Caco-2 (cell line): ENCODE measurements around the gene RND2. TPM values are rescaled to one million over a fixed set of nuclear protein-coding genes. Genes with fewer than 3 reads are reported as not detected.

Experiments used
- BruUV-seq: library from RNA; stranded (reverse); fragments of 400-500 nt; replicated peaks from 2 replicates; lab custom pipeline; 2021; lab: Mats Ljungman, UMichigan
- CTCF ChIA-PET: fragments of 300-600 bp; sonication (Branson Sonifier 250); formaldehyde crosslinking; loops from one replicate; lab custom pipeline; 2022; ENCODE audit warnings: antibody characterized with exemption; lab: Charles Lee
- POLR2A ChIA-PET: fragments of 300-600 bp; sonication (Branson Sonifier 250); formaldehyde crosslinking; loops from one replicate; lab custom pipeline; 2022; ENCODE audit warnings: antibody characterized with exemption; lab: Charles Lee
- DNase-seq, 2 experiments: peaks; one replicate each; pipeline versions ENCODE4 v3.0.0 to v3.0.0-alpha.2; 2020 to 2022
- H3K27me3 ChIP-seq: replicated peaks from 2 replicates; pipeline ENCODE4 v1.6.0; 2011; ENCODE audit warnings: low read length; ENCODE audit not compliant: control insufficient read depth, insufficient read depth
- H3K36me3 ChIP-seq: 2 replicates; pipeline ENCODE4 v1.5.1; 2011; ENCODE audit warnings: low read length; ENCODE audit not compliant: control insufficient read depth, insufficient read depth
- H3K4me1 ChIP-seq: fragments of 250-450 bp; sonication (Bioruptor Pico); 2 replicates; pipeline ENCODE4 v1.5.1; 2020; ENCODE audit warnings: mild to moderate bottlenecking
- H3K4me3 ChIP-seq: 2 replicates; pipeline ENCODE4 v1.5.1; 2011; ENCODE audit warnings: low read depth, mild to moderate bottlenecking, control low read depth, low read length
- H3K9me3 ChIP-seq: fragments of 250-450 bp; sonication (Bioruptor Pico); 2 replicates; pipeline ENCODE4 v1.5.1; 2020; ENCODE audit warnings: mild to moderate bottlenecking, moderate library complexity
- H3K27ac Mint-ChIP-seq: one replicate; pipeline ENCODE4 v1.8.0; 2022; ENCODE audit warnings: mixed read lengths; ENCODE audit not compliant: unreplicated experiment
- H3K27me3 Mint-ChIP-seq: one replicate; pipeline ENCODE4 v1.8.0; 2022; ENCODE audit warnings: mixed read lengths; ENCODE audit not compliant: insufficient read depth, unreplicated experiment
- H3K36me3 Mint-ChIP-seq: one replicate; pipeline ENCODE4 v1.8.0; 2022; ENCODE audit warnings: mild to moderate bottlenecking, mixed read lengths; ENCODE audit not compliant: insufficient read depth, unreplicated experiment
- H3K4me1 Mint-ChIP-seq: one replicate; pipeline ENCODE4 v1.8.0; 2022; ENCODE audit warnings: low read depth, mixed read lengths; ENCODE audit not compliant: unreplicated experiment
- H3K4me3 Mint-ChIP-seq: one replicate; pipeline ENCODE4 v1.8.0; 2022; ENCODE audit warnings: mild to moderate bottlenecking, moderate library complexity, mixed read lengths; ENCODE audit not compliant: unreplicated experiment
- H3K9me3 Mint-ChIP-seq: one replicate; pipeline ENCODE4 v1.8.0; 2022; ENCODE audit warnings: mixed read lengths; ENCODE audit not compliant: unreplicated experiment
- CTCF ChIP-seq, 2 experiments: fragments of 200-600 bp in 1 of 2; IDR thresholded peaks; 1 replicate in 1 of 2; 2 replicates in 1 of 2; pipeline versions ENCODE4 v1.5.1 to v1.8.0; 2011 to 2022; ENCODE audit warnings: antibody characterized with exemption in 1 of 2, control low read depth in 1 of 2, inconsistent platforms in 1 of 2, low read depth in 1 of 2, low read length in 1 of 2, mild to moderate bottlenecking in 1 of 2, moderate library complexity in 1 of 2; ENCODE audit not compliant: insufficient read depth in 1 of 2, severe bottlenecking in 1 of 2, unreplicated experiment in 1 of 2
- intact Hi-C: fragments of 100-400 bp; cut with micrococcal nuclease; formaldehyde crosslinking; loops from one replicate; pipeline ENCODE4 v1.10.0; 2022; ENCODE audit not compliant: unreplicated experiment
- total RNA-seq: library from RNA; stranded (reverse); gene quantifications from 2 replicates; pipeline ENCODE4 v1.2.3, GENCODE V29; 2022

RND2 gene
- total RNA-seq, 1 experiment from 2014 or later = 1.2 TPM

GRCh38 chr17:43079641-43080302 is 54.7 kb downstream of the RND2 start:
- POLR2A ChIA-PET = no interaction called here
- no TSS peak for BruUV-seq
- CTCF ChIA-PET = no interaction called here
- Histone ChIP-seq H3K4me3 (no peak overlapping the region), H3K36me3 (no peaks in the 10 kb centered on the region), H3K4me1 (peaks cover 26% of the 10 kb centered on the region), H3K27me3 (no peaks in the 10 kb centered on the region), H3K9me3 (no peaks in the 10 kb centered on the region)
- Mint-ChIP-seq H3K4me3 (no peak overlapping the region), H3K9me3 (no peaks in the 10 kb centered on the region), H3K27ac (peak overlapping the region; percentile 47), H3K27me3 (no peaks in the 10 kb centered on the region), H3K36me3 (peaks cover 18% of the 10 kb centered on the region), H3K4me1 (peaks cover 7% of the 10 kb centered on the region)
- DNase-seq = no peak
- intact Hi-C loops = no loop called here
- no peak for TF ChIP-seq CTCF (IDR thresholded peaks at IDR 0.05; ENCODE audit: insufficient read depth in 1 of 2, low read depth in 1 of 2, low read length in 1 of 2, severe bottlenecking in 1 of 2, unreplicated experiment in 1 of 2)

Other genes starting within 250 kb of the RND2 start
- gene WNK4, start 244.6 kb upstream of the RND2 start, total RNA-seq = 3.3 and 4.1 TPM in 2 replicates
- 63.5 and 63.6 TPM in 2 replicates for gene COA3, start 226.5 kb upstream of the RND2 start, total RNA-seq
- gene CNTD1, start 226.4 kb upstream of the RND2 start, total RNA-seq = 1.7 and 2.2 TPM in 2 replicates
- 82.0 and 82.7 TPM in 2 replicates for gene BECN1, start 200.9 kb upstream of the RND2 start, total RNA-seq
- 195 and 197 TPM in 2 replicates for gene PSME3, start 191.8 kb upstream of the RND2 start, total RNA-seq
- 3.7 and 4.2 TPM in 2 replicates for gene AOC2, start 180.7 kb upstream of the RND2 start, total RNA-seq
- 0.49 and 0.93 TPM in 2 replicates for gene AOC3, start 174.0 kb upstream of the RND2 start, total RNA-seq
- not detected in 2 replicates for gene G6PC1, start 124.4 kb upstream of the RND2 start, total RNA-seq
- 69.0 and 76.2 TPM in 2 replicates for gene AARSD1, start 60.8 kb upstream of the RND2 start, total RNA-seq
- 1.1 and 1.2 TPM in 2 replicates for gene PTGES3L, start 45.2 kb upstream of the RND2 start, total RNA-seq
- 17.6 and 18.2 TPM in 2 replicates for gene RUNDC1, start 44.7 kb upstream of the RND2 start, total RNA-seq
- 1,565 and 1,613 TPM in 2 replicates for gene RPL27, start 26.8 kb upstream of the RND2 start, total RNA-seq
- 9.4 and 10.2 TPM in 2 replicates for gene IFI35, start 18.4 kb upstream of the RND2 start, total RNA-seq
- 227 and 236 TPM in 2 replicates for gene VAT1, start 2.8 kb upstream of the RND2 start, total RNA-seq
- gene BRCA1, start 100.1 kb downstream of the RND2 start, total RNA-seq = 50.8 and 51.1 TPM in 2 replicates
- 53.9 and 55.4 TPM in 2 replicates for gene NBR1, start 146.0 kb downstream of the RND2 start, total RNA-seq
- gene TMEM106A, start 186.6 kb downstream of the RND2 start, total RNA-seq = 6.9 and 8.0 TPM in 2 replicates
- not detected in 2 replicates for gene CCDC200, start 203.4 kb downstream of the RND2 start, total RNA-seq
- gene RNU2-1, start 208.7 kb downstream of the RND2 start, total RNA-seq = 4,208 and 4,542 TPM in 2 replicates